Osteocyte (in vitro differentiated cells): ENCODE measurements around the gene FAM171A2. TPM values are rescaled to one million over a fixed set of nuclear protein-coding genes. Genes with fewer than 3 reads are reported as not detected.

Source experiments
- DNase-seq: peaks from one replicate; pipeline ENCODE4 v3.0.0; 2021; ENCODE audit warnings: mixed read lengths; ENCODE audit not compliant: unreplicated experiment; ENCODE audit errors: extremely low spot score
- H3K27ac Mint-ChIP-seq: one replicate; pipeline ENCODE4 v1.8.0; 2021; ENCODE audit warnings: mild to moderate bottlenecking, mixed read lengths; ENCODE audit not compliant: unreplicated experiment
- H3K27me3 Mint-ChIP-seq: one replicate; pipeline ENCODE4 v1.8.0; 2021; ENCODE audit warnings: mixed read lengths; ENCODE audit not compliant: unreplicated experiment
- H3K36me3 Mint-ChIP-seq: one replicate; pipeline ENCODE4 v1.8.0; 2021; ENCODE audit warnings: mixed read lengths; ENCODE audit not compliant: unreplicated experiment
- H3K4me1 Mint-ChIP-seq: one replicate; pipeline ENCODE4 v1.8.0; 2021; ENCODE audit warnings: mixed read lengths; ENCODE audit not compliant: unreplicated experiment
- H3K4me3 Mint-ChIP-seq: one replicate; pipeline ENCODE4 v1.8.0; 2021; ENCODE audit warnings: mild to moderate bottlenecking, moderate library complexity, mixed read lengths; ENCODE audit not compliant: unreplicated experiment
- H3K9me3 Mint-ChIP-seq: one replicate; pipeline ENCODE4 v1.8.0; 2021; ENCODE audit warnings: mixed read lengths; ENCODE audit not compliant: unreplicated experiment
- total RNA-seq: library from RNA; stranded (reverse); gene quantifications from 2 replicates; pipeline ENCODE4 v1.2.1, GENCODE V29; 2021
- TF ChIP-seq, protein P1 (sequence below): fragments of 200-600 bp; sonication (generic); IDR thresholded peaks from 2 replicates; pipeline ENCODE4 v1.5.0; 2021; ENCODE audit warnings: antibody characterized with exemption, mild to moderate bottlenecking, moderate library complexity

Gene FAM171A2
- total RNA-seq, 1 donor from 2014 or later, result 26.9 TPM

DNA sequence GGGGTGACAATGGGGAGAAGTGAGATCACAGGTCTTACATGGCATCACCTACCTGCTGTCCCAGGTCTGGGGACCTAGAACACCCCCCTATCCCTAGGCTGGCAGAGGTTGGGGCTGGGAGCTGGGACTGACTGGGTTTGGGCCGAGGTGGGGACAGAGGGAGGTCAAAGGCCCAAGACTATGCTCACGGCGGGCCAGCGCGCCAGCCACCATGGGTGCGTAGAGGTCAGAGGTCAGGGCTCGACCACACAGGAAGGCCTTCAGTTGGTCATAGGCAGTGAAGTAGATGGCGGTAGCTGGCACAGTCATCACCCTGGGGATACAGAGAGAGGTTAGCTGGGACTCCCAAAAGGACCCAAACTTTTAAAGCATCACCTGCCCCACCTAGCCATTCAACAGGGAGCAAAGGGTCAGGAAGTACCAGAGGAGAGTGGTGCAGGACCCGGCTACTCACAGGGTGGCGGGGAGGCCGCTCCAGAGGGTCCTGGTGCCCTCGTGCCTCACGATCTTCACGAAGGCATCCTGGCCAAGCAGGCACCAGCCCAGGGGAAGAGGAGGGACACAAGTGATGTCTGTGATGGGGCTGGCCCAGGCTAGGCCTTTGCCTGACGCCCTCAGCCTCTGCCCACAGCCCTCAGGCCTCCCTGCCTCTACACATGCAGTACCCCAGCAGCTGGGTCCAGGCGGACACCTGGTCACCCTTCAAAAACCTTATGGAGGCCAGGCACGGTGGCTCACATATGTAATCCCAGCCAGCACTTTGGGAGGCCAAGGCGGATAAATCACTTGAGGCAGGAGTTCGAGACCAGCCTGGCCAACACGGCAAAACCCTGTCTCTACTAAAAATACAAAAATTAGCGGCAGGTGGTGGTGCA lies 42.2 kb downstream of the FAM171A2 start:
- TF ChIP-seq, protein P1, sequence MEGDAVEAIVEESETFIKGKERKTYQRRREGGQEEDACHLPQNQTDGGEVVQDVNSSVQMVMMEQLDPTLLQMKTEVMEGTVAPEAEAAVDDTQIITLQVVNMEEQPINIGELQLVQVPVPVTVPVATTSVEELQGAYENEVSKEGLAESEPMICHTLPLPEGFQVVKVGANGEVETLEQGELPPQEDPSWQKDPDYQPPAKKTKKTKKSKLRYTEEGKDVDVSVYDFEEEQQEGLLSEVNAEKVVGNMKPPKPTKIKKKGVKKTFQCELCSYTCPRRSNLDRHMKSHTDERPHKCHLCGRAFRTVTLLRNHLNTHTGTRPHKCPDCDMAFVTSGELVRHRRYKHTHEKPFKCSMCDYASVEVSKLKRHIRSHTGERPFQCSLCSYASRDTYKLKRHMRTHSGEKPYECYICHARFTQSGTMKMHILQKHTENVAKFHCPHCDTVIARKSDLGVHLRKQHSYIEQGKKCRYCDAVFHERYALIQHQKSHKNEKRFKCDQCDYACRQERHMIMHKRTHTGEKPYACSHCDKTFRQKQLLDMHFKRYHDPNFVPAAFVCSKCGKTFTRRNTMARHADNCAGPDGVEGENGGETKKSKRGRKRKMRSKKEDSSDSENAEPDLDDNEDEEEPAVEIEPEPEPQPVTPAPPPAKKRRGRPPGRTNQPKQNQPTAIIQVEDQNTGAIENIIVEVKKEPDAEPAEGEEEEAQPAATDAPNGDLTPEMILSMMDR, result no peak
- no peak for DNase-seq
- Mint-ChIP-seq H3K27me3 (peaks cover 20% of the 10 kb centered on the region), H3K9me3 (no peaks in the 10 kb centered on the region), H3K4me1 (peaks cover 21% of the 10 kb centered on the region), H3K36me3 (peaks cover 8% of the 10 kb centered on the region), H3K4me3 (no peak overlapping the region), H3K27ac (no peak overlapping the region)

DNA sequence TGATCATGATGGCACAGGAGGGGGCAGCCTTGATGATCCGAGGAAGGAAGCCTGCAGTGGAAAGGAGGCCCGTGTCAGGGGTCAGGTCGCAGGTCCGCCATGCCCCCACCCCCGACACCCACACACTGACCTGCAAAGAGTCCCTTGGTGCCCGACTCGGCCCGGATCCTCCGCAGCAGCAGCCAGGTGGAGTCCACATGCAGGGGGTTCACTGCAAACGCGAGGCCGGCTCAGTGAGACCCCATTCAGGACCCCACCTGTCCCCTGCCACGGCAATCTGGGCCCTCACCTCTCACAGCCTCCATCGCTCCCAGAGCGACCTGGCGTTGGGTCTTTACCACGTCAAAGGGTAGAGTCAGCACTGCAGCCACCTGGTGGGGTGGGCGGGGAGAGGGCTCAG lies 43.6 kb downstream of the FAM171A2 start:
- Mint-ChIP-seq H3K27ac (no peak overlapping the region), H3K4me1 (peaks cover 20% of the 10 kb centered on the region), H3K4me3 (no peak overlapping the region), H3K9me3 (no peaks in the 10 kb centered on the region), H3K36me3 (peaks cover 8% of the 10 kb centered on the region), H3K27me3 (peaks cover 32% of the 10 kb centered on the region)
- DNase-seq, result no peak
- TF ChIP-seq, protein P1, result no peak

DNA sequence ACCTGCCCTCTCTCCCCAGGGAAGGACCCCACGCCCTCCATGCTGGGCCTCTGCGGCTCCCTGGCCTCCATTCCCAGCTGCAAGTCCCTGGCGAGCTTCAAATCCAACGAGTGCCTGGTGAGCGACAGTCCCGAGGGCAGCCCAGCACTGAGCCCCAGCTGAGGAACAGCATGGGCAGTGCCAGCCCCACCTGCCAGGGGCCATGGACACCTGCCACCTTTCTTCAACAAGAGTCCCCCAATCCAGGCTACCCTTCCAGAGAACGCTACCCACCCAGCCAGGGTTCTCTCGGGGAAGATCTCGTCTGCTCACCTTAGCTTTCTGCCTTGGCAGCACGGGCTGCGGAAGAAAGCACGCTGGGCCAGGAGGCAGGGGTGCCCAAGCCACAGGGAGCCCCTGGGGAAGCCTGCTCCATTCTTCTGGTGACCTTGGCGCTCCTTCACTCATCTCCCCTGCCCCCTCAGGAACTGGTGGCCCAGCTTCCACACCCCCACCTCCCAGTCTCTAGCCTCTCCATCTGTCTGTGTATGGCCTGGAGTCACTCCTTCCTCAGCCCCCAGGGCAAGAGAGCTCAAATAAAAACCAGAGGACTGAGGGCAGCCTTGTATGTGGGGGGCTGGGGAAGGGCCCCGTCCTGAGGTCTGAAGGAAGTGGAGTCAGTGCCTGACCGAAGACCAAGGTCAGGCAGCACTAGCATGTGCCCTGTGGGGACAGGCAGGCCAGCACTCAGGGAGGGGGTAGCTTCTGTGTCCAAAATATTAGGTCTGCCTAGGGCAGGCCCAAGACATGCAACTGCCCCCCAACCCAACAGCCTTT lies 45.4 kb downstream of the FAM171A2 start:
- Mint-ChIP-seq H3K36me3 (peaks cover 8% of the 10 kb centered on the region), H3K27ac (no peak overlapping the region)

DNA sequence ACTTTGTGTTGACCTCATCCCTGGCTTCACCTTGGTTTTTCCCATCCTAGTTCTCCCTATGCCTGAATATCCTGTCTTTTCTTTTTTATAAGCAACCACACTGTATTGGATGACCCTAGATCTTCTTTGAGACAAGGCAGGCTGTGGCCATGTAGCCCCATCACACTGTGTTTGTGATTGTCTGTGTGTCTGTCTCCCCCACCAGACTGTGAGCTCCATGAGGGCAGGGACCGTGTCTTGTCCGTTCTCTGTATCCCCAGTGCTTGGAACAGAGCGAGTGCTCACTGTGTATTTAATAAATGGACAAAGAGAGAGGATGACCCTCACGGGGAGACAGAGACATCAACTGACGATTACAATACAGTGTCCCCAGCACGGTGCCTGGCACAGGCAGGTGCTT lies 46.1 kb downstream of the FAM171A2 start:
- Mint-ChIP-seq H3K4me3 (no peak overlapping the region), H3K36me3 (peaks cover 8% of the 10 kb centered on the region), H3K27me3 (peaks cover 47% of the 10 kb centered on the region), H3K9me3 (no peaks in the 10 kb centered on the region), H3K27ac (no peak overlapping the region), H3K4me1 (peaks cover 11% of the 10 kb centered on the region)
- no peak for DNase-seq
- TF ChIP-seq, protein P1, result no peak

More for the DNA sequence above, 45.4 kb downstream of the FAM171A2 start:
- TF ChIP-seq, protein P1, result no peak
- Mint-ChIP-seq H3K27me3 (peaks cover 43% of the 10 kb centered on the region), H3K9me3 (no peaks in the 10 kb centered on the region), H3K4me3 (no peak overlapping the region), H3K4me1 (peaks cover 13% of the 10 kb centered on the region)
- DNase-seq, result no peak
